Measurements from ENCODE around the gene TMEM62.
"Not testable (repeated sequence)": the region's sequence is repeated elsewhere in the genome, so short reads cannot be mapped to it uniquely, and the experiment has no call there.

The TMEM62 gene

GRCh38 chr15:43121863-43122262 lies 11.5 kb upstream of the TMEM62 start:
- DNase-seq (ENCODE audit: low spot score) (no peak), FAIRE-seq (no peak)

GRCh38 chr15:43125100-43125661 lies 8.2 kb upstream of the TMEM62 start:
- FAIRE-seq: peak; percentile 68

GRCh38 chr15:43126356-43126755 lies 7.0 kb upstream of the TMEM62 start:
- FAIRE-seq (no peak), DNase-seq (ENCODE audit: low spot score) (no peak)

More at GRCh38 chr15:43125100-43125661, 8.2 kb upstream of the TMEM62 start:
- DNase-seq (ENCODE audit: low spot score): no peak

GRCh38 chr15:43127752-43128151 lies 5.6 kb upstream of the TMEM62 start:
- FAIRE-seq: no peak
- no peak for DNase-seq (ENCODE audit: low spot score)

DNA sequence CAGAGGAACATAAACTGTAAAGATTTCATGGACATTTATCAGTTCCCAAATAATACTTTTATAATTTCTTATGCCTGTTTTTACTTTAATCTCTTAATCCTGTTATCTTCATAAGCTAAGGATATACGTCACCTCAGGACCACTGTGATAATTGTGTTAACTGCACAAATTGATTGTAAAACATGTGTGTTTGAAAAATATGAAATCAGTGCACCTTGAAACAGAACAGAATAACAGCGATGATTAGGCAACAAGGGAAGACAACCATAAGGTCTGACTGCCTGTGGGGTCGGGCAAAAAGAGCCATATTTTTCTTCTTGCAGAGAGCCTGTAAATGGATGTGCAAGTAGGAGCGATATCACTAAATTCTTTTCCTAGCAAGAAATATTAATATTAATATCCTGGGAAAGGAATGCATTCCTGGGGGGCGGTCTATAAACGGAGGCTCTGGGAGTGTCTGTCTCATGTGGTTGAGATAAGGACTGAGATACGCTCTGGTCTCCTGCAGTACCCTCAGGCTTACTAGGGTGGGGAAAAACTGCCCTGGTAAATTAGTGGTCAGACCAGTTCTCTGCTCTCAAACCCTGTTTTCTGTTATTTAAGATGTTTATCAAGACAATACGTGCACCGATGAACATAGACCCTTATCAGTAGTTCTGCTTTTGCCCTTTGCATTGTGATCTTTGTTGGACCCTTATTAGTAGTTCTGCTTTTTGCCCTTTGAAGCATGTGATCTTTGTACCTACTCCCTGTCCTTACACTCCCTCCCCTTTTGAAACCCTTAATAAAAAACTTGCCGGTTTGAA lies 5.0 kb upstream of the TMEM62 start:
- not testable (repeated sequence) for DNase-seq (ENCODE audit: low spot score)

GRCh38 chr15:43128980-43129335 lies 4.4 kb upstream of the TMEM62 start:
- DNase-seq (ENCODE audit: low spot score) (no peak), FAIRE-seq (no peak)

More for the DNA sequence above, 5.0 kb upstream of the TMEM62 start:
- FAIRE-seq: not testable (repeated sequence)

GRCh38 chr15:43132830-43133429 lies 456 bp upstream of the TMEM62 start:
- FAIRE-seq: no peak
- DNase-seq (ENCODE audit: low spot score): no peak

DNA sequence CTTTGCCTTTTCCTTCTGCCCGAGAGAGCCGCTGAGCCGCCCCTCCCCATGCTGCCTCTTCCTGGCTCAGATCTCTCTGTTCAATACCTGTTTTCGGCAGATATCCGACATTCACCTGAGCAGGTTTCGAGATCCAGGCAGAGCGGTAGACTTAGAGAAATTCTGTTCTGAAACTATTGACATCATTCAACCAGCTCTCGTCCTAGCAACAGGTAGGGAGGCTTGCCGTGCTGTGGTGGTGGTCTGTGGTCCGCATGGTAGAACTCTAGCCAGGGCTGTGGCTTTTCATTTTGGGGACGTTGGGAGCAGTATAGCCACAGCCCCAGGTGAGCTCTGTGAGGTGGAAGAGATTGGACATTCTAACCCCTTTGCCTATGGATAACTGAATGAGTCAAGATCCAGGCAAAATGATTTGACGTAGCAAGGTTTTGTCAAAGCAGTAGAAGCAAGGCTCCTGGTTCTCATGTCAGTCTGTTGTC lies 810 bp downstream of the TMEM62 start:
- DNase-seq (ENCODE audit: low spot score): no peak
- no peak for FAIRE-seq

- FAIRE-seq: no peak
- no peak for DNase-seq (ENCODE audit: low spot score)
These were observed 2.0 kb downstream of the TMEM62 start for GRCh38 chr15:43135351-43135750.

- DNase-seq (ENCODE audit: low spot score): no peak
- FAIRE-seq: no peak
These were observed 10.0 kb downstream of the TMEM62 start for GRCh38 chr15:43143203-43143941.

DNA sequence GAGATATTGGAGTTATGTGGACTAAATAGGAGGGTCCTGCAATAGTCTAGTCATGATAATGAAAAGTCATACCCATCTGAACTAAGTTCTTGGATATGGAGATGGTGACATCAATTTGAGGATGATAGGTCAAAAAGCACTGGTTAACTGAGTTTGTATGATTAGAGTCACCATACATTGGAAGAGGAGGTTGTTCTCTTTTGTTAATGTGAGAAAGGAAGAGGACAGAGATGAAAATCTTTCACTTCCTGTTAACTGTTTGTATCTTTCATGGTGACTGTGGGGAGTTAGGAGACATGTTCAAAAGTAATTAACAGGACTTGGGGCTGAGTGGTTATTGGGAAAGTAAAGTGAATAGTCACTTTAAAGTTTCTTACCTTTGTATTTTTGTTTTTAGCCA lies 11.1 kb downstream of the TMEM62 start:
- no peak for FAIRE-seq
- no peak for DNase-seq (ENCODE audit: low spot score)

GRCh38 chr15:43146184-43146583 lies 12.8 kb downstream of the TMEM62 start:
- DNase-seq (ENCODE audit: low spot score): no peak
- no peak for FAIRE-seq

DNA sequence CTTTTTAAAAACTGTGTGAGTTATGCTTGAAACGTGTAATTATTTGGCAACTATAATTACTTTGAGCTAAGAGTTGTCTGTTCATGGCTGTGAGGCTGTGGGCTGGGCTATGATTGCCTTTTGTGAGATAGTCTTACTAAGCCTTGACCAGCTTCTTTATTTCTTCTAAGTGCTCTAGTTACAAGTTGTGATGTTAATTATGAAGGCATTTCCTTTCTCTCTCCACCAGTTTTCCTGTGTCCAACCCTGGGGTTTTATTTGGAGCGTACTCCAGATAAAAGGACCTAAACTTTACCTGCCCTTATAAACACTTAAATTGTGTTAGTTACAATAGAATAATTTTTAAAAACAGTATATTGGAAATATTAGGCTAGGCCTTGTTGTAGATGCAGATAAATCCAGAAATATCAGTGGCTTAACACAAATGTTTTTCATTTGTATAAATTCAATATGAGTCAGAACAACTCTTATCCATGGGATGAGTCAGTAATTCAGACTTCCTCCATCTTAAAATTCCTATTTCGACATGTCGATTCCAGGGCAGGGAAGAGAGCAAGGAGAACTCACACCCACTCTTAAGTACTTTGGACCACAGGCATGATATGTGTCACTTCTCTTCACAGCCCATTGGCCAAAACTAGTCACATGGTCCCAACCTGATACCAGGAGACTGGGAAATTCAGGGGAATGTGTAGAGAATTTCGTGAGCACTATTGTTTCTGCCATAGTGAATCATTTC lies 17.0 kb downstream of the TMEM62 start:
- FAIRE-seq (peak; percentile 51), DNase-seq (ENCODE audit: low spot score) (peak; percentile 87)

DNA sequence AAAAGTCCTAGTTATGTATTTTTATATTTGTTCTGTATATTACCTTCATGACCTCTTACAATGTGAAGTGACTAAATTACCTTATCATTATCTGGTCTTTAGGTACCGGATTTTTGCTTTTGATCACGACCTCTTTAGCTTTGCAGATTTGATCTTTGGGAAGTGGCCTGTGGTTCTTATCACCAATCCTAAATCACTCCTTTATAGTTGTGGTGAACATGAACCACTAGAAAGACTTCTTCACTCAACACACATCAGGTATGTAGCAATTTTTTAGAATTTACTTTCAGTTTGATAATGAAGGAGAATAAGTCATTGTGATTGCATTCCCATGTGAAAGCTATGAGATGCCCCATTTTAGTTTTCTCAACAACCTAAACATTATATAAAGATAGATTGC lies 18.3 kb downstream of the TMEM62 start:
- DNase-seq (ENCODE audit: low spot score) (no peak), FAIRE-seq (no peak)

DNA sequence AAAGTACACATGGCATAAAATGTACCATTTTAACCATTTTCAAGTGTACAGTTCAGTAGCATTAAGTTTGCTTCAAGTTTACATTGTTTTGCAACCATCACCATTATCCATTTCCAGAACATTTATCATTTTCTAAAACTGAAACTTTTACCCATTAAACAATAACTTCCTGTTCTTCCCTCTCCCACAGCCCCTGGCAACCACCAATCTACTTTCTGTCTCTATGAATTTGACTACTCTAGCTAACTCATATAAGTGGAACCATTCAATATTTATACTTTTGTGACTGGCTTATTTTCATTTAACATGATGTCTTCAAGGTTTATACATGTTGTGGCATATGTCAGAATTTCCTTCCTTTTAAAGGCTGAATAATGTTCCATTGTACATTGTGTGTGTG lies 19.9 kb downstream of the TMEM62 start:
- no peak for DNase-seq (ENCODE audit: low spot score)
- FAIRE-seq: no peak

- DNase-seq (ENCODE audit: low spot score) (no peak), FAIRE-seq (no peak)
These were observed 32.5 kb downstream of the TMEM62 start for GRCh38 chr15:43165801-43166325.

GRCh38 chr15:43167261-43167660 lies 33.9 kb downstream of the TMEM62 start:
- DNase-seq (ENCODE audit: low spot score); FAIRE-seq: not testable (repeated sequence)

- FAIRE-seq: peak; percentile 81
- DNase-seq (ENCODE audit: low spot score): peak; percentile 77
These were observed 35.1 kb downstream of the TMEM62 start for GRCh38 chr15:43168192-43169107.

- DNase-seq (ENCODE audit: low spot score) (no peak), FAIRE-seq (no peak)
These were observed 36.5 kb downstream of the TMEM62 start for GRCh38 chr15:43169888-43170287.
